ENCODE results near the gene MIPOL1.
"Not testable (repeated sequence)": the region's sequence is repeated elsewhere in the genome, so short reads cannot be mapped to it uniquely, and the experiment has no call there.

Gene MIPOL1

DNA sequence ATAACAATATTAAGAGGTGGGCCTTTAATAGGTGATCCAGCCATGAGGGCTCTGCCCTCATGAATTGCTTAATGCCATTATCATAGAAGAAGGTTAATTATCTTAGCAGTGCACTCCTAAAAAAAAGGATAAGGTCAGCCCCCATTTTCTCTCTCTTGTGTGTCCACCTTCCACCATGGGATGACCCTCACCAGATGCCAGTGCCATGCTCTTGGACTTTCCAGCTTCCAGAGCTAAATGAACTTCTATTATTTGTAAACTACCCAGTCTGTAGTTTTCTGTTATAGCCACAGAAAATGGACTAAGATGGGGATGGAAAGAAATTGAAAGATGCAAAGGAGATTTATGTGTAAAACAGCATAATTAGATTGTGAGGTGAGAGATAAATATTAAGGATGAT is 271.9 kb downstream of the MIPOL1 start:
- no peak for DNase-seq

DNA sequence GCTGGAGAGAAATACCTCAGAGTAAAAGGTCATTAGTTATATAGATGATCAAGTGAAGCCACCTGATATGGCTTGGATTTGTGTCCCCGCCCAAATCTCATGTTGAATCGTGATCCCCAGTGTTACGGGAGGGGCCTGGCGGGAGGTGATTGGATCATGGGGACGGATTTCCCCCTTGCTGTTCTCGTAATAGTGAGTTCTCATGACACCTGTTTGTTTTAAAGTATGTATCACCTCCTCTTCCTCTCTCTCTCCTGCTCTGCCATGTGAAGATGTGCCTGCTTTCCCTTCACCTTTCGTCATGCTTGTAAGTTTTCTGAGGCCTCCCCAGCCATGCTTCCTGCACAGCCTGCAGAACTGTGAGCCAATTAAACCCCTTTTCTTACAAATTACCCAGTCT is 272.5 kb downstream of the MIPOL1 start:
- DNase-seq, result no peak

DNA sequence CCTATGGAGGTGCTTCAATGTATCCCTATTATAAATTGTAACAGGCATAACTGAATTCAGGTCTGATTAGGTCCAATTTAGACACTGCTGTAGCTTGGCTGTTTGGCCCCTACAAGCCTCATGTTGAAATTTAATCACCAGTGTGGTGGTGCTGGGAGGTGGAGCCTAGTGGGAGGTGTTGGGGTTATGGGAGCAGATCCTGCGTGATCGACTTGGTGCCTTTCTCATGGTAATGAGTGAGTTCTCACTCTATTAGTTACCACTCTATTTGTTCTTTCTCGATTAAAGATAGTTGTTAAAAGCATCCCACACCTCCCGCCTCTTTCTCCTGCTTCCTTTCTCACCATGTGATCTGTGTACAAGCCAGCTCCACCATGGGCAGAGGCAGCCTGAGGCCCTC is 275.2 kb downstream of the MIPOL1 start:
- no peak for DNase-seq

DNA sequence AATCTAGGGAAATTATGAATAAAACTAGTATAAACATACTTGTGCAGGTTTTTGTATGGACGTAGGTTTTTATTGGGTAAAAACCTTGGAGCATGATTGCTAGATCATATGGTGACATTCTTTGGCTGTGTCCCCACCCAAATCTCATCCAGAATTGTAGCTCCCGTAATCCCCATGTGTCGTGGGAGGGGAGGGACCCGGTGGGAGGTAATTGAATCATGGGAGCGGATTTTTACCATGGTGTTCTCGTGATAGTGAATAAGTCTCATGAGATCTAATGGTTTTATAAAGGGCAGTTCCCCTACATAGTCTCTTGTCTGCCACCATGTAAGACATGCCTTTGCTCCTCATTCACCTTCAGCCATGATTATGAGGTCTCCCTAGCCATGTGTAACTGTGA is 276.5 kb downstream of the MIPOL1 start:
- DNase-seq, result no peak

DNA sequence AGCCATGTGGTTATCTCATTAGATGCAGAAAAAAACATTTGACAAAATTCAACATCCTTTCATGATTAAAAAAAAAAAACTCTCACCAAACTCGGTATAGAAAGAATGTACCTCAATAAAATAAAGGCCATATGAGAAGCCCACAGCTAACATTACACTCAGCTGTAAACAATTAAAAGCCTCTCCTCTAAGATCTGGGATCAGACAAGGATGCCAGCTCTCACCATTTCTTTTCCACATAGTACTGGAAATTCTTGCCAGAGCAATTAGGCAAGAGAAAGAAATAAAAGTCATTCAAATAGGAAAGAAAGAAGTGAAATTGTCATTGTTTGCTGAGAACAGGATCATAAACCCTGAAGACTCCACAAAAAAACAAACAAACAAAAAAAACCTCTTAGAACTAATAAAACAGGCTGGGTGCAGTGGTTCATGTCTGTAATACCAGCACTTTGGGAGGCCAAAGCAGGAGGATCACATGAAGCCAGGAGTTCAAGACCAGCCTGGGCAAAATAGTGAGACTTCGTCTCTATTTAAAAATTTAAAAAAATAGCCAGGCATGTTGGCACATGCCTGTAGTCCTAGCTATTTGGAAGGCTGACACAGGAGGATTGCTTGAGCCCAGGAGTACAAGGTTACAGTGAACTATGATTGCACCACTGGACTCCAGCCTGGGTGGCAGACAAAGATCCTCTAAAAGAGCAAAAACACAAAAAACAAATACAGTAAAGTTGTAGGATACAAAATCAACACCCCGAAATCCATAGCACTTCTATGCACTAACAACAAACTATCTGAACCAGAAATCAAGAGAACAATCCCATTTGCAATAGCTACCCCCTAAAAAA is 282.9 kb downstream of the MIPOL1 start:
- DNase-seq, result no peak

DNA sequence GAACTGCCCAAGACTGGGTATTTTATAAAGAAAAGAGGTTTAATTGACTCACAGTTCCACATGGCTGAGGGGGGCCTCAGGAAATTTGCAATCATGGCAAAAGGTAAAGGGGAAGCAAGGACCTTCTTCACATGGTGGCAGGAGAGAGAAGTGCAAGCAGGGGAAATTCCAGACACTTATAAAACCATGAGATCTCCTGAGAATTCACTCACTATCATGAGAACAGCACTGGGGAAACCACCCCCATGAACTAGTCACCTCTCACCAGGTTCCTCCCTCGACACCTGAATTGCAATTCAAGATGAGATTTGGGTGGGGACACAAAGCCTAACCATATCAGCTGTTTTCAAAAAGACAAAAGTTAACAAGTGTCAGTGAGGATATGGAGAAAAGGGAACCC is 284.7 kb downstream of the MIPOL1 start:
- no peak for DNase-seq

DNA sequence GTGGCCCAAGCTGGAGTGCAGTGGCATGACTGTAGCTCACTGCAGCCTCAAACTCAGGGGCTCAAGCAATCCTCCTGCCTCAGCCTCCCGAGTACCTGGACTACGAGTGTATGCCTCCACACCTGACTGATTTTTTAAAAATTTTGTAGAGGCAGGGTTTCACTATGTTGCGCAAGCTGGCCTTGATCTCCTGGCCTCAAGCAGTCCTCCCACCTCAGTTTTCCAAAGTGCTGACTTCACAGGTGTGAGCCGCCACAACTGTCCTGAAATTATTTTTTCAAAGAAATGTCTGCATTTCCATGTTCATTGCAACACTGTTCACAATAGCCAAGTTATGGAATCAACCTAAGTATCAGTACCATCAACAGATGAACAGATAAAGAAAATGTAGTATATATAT is 285.9 kb downstream of the MIPOL1 start:
- DNase-seq, result no peak

DNA sequence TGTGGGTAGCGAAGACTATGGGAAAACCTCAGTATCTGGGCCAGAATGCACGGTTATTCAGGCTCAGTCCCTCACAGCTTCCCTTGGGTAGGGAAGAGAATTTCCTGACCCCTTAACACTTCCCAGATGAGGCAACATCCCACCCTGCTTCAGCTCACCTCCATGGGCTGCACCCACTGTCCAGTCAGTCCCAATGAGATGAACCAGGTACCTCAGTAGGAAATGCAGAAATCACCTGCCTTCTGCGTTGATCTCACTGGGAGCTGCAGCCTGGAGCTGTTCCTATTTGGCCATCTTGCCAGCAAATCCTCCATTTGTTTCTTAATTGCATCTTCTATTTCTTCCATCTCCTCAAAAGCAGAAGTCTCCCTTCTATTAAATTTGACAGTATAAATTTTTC is 292.9 kb downstream of the MIPOL1 start:
- DNase-seq, result no peak

DNA sequence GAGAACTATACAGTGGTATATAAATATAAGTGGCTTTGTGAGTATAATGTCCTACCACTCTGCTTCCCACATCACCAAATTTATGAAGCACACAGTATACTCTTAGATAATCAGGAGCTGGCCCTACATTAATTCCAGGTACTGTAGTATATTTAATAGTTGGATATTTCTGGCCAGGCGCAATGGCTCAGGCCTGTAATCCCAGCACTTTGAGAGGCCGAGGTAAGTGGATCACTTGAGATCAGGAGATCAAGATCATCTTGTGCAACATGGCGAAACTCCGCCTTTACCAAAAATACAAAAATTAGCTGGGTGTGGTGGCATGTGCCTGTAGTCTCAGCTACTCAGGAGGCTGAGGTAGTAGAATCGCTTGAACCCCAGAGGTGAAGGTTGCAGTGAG is 293.3 kb downstream of the MIPOL1 start:
- DNase-seq, result no peak

DNA sequence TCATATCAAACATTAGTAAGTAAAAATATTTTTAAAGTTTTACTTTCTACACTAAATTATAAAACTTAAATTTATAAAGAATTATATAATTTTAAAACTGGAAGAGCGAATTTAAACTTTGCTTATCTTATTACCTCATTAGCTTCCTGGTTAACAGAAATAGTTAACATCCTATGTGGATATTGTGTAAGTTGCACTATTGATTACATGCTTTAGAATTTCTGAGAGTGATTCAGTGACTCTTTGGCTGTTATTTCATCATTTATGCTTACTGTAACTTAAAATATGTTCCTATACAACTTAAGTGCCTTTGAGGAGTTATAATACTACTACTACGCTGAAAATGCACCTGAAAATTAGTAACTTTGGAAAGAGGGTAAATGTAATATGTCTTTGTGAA is 295.9 kb downstream of the MIPOL1 start:
- DNase-seq, result no peak

DNA sequence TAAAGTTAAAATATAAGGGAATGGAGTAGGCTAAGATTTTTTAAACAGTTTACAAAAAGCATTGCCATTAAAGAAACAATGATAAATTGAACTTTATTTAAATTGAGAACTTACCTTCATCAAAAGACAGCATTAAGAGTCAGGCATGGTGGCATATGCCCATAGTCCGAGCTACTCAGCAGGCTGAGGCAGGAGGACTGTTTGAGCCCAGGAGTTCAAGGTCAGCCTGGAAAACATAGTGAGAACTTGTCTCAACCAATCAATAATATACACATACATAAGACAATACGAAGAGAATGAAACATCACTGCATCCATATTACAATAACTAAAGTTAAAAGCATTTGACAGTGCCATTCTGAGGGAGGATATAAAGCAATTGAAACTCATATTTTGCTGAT is 299.7 kb downstream of the MIPOL1 start:
- no peak for DNase-seq

DNA sequence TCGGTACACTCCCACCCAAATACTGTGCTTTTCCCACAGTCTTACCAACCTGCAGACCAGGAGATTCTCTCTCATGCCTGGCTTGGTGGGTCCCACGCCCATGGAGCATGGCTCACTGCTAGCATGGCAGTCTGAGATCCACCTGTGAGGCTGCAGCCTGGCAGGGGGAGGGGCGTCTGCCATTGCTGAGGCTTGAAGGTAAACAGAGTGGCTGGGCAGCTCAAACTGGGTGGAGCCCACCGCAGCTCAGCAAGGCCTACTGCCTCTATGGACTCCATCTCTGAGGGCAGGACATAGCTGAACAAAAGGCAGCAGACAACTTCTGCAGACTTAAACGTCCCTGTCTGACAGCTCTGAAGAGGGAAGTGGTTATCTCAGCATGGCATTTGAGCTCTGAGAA is 304.1 kb downstream of the MIPOL1 start:
- DNase-seq, result no peak

DNA sequence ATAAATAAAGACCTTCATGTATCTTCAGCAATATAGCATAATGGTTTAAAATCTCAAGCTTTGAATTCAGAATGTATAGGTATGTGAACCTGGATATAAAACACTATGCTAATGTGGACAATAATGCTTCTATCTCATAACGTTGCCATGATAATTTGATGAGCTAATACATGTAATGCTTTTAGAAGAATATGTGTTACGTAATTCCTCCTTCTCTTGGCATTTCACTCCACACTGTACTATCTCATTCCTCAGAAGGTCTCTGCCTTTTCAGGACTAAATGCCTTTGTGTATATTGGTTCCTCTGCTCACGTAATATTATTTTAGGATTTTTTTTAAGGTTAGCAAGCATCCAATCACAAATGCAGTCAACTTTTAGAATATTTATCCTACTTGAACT is 310.8 kb downstream of the MIPOL1 start:
- DNase-seq, result no peak

DNA sequence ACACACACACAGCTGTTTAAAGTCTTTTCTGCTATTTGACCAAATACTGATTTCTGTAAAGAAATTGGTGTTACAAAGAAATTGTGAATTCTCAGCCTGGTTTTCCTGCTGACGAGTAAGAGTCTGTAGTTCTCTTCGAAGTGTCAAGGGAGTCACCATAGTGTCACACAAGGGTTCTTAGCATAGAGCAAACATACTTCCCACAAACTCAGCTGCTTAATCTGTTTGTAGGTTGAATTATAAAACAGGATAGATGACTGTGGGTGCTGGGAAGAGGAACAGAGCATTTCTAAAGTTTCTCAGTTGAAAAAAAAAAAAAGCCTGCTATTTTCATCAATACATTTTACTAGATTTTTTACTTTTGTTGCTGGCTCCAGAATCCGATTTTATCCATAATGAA is 314.4 kb downstream of the MIPOL1 start:
- no peak for DNase-seq

DNA sequence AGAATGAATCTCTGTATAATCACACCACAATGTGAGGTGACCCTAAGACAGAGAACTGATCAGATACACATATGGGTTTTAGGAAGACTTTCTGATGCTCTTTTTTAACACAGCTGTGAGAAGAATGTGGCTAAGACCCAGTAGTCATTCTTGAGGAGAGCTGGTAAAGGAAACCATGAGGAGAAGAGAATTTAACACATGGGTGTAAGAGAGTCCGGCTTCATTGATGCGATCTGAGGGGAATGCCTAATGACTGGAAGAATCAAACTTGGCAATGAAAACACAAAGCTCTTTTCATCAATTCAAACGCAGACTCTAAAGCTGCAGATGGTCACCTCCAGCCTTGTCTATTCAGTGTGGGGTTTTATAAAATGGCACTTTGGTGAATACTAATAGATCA is 318.0 kb downstream of the MIPOL1 start:
- no peak for DNase-seq

DNA sequence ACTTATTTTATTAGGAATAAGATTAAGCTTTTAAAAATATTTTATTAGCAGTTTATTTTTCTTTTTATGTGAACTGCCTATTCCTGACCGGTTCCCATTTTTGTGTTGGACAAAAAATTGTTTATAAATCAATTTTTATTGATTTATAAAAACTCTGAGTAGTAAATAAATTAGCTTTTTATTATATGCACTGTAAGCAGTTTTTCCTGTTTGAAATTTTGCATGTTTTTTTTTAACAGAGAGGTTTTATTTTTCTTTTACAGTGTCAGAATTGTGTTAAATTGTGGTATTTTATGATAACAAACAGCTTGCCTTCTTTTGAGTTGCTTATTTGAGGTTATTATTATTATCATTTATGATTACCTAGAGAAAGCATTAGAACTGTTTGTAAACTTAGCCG is 329.3 kb downstream of the MIPOL1 start:
- no peak for DNase-seq

DNA sequence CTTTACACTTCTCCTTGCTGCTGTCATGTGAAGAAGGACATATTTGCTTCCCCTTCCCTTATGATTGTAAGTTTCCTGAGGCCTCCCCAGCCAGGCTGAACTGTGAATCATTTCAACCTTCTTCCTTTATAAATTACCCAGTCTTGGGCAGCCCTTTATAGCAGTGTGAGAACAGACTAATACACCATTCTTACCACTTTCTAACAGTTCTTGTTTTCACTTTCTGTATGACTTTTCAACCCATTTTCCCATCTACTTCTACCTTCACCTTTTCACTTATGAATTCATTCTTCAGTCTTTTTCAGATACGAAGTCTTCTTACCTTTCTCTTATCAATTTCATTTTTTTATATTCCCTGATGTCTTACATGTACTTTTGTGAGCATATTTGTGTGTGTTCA is 342.3 kb downstream of the MIPOL1 start:
- no peak for DNase-seq

DNA sequence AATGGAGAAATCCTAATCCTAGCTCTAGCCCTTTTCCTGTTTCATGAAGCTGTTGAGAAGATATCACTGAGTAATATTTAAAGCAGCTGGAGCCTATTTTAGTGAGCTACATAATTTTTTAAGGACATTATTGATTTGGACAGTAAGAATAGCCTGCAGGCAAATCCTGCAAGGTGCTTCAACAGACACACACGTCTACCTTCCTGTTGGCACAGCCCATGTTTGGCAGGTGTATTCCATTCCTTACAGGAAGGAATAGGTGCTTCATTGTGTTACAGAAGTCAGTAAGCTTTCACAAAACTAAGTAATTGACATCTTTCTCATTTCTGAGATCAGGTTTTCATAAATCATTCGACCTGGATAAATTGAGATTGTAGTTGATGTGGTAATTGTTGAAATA is 346.7 kb downstream of the MIPOL1 start:
- no peak for DNase-seq

DNA sequence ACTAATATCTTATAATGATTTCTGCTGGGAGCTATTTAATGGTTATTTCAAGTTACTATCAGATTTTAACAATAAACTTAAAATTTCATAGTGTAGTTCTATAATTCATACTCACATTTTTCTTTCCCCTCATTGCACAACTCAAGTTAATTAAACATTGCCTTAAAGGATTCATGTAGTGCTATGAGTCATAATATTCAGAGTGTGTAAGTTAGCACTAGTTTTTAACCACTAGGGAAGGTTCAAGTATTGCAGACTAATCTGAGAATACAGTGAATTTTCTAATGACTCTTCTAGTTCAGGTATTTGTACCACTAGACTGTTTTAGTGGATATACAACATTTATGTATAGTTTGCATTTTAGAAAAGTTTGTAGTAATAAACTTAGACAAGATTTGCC is 347.4 kb downstream of the MIPOL1 start:
- no peak for DNase-seq

DNA sequence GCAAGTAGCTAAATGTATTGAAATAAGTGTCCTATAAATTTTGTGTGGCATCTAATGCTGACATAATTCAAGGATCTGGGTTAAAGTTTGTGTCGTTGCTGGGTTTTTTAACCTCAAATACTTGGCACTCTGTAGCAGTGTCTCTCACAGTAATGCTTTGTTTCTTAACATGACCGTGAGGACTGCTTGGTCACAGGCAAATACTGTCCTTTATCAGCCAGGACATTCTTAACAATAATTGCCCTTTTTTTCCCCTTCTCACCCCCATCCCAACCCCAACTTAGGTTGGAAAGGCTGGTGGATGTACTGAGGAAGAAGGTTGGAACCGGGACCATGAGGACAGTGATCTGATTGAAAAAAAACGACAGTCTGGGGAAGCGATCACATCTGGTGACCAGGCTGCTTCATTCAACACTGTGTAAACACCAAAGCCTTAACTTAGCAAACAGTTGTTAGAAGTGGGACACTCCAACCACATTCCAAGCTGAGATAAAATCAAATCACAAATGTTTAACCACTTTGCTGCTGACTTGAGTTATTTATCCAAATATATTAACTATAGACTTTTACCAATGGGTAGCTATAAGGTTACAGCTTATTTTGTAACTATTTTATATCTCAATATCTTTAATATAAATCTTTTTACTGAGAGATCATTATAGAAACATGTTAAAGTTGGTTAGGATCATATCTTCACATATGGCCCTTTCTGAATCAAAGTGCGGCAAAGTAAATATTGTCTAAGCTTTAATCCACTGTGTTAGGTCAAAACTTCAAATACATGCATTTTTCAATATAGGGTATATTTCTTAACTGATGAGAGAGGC is 349.1 kb downstream of the MIPOL1 start:
- no peak for DNase-seq

DNA sequence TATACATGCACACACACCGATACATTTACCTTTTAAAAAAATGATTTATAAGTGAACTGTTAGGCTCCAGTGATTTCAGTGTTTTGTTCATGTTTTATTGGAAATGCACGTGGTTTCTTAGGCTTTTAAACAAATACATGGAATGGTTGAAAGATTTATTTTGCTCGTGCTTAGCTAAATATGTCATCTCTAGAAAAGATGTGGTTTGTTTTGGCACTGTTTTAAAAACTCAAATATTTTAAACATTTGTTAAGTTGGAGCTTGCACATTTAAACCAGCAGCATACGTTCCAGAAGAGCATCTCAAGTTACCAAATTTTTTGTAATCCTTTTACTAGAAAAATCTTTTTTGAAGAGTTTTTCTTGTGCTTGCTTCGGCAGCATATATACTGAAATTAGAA is 352.8 kb downstream of the MIPOL1 start:
- no peak for DNase-seq

DNA sequence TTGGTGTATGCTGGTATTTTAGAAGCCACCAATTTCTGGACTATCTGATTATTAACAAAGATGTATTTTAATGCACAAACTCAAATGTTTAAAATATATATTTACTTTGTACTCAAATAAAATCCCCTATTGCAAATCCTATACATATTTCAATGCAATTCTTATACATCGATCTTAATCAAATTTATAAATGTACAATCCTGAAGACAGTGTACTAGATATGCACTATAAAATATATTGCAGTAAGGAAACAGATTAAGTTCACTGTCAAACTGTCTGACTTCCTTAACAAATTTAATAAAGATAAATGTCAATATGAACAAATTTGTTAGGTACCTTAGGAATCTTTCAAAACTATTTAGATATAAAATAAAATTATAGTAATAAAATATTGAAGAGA is 353.4 kb downstream of the MIPOL1 start:
- DNase-seq, result no peak

DNA sequence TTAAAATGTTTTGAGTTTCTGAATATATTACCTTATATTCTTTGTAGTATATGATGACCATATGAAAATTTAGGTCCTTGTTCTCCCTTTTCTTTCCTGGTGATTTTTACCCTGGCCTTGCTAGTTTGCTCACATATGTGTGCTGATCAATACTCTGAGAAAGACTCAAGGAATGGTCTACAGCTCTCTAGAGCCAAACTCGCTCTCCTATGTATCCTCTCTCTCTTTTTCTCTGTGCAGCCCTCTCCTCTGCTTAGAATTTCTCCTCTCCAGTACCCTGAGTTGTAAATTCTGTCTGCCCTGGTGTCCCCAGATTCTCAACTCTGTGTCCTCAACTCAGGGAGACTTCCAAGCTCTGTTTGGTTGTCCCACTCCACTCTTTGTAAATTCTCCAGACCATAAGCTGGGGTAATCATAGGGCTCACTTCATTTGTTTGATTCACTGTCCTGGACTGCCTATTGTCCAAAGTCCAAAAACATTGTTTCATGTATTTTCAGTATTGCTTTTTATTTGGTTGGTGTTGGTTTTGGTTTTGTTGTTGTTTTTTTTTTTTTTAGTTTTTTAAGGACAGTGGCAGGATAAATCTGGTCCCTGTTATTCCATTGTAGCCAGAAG is 356.3 kb downstream of the MIPOL1 start:
- DNase-seq, result no peak

DNA sequence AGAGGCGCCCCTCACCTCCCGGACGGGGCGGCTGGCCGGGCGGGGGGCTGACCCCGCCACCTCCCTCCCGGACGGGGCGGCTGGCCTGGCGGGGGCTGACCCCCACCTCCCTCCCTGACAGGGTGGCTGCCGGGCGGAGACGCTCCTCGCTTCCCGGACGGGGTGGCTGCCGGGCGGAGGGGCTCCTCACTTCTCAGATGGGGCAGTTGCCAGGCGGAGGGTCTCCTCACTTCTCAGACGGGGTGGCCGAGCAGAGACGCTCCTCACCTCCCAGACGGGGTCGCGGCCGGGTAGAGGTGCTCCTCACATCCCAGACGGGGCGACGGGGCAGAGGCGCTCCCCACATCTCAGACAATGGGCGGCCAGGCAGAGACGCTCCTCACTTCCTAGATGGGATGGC is 357.9 kb downstream of the MIPOL1 start:
- not testable (repeated sequence) for DNase-seq
